B cell (primary cell): ENCODE measurements around the gene FSIP1. TPM values are rescaled to one million over a fixed set of nuclear protein-coding genes. Genes with fewer than 3 reads are reported as not detected.

ENCODE experiments used
- ATAC-seq: fragments of 200-7000 bp; cut with Tn5 transposase; one replicate; pipeline ENCODE4 v1.10.0; 2021; ENCODE audit warnings: low read depth, mild to moderate bottlenecking, moderate number of reproducible peaks, moderate library complexity
- CTCF ChIA-PET: fragments of 350-600 bp; sonication (Branson Sonifier 250); formaldehyde crosslinking; loops from one replicate; lab custom pipeline; 2021; ENCODE audit warnings: antibody characterized with exemption, inconsistent platforms; lab: Charles Lee
- POLR2A ChIA-PET: fragments of 350-600 bp; sonication (Branson Sonifier 250); formaldehyde crosslinking; loops from one replicate; lab custom pipeline; 2021; ENCODE audit warnings: antibody characterized with exemption; lab: Charles Lee
- DNase-seq: peaks from one replicate; pipeline ENCODE4 v3.0.0; 2013
- H2AFZ ChIP-seq: 2 replicates; pipeline ENCODE4 v1.6.1; 2012; ENCODE audit warnings: mild to moderate bottlenecking, low read depth, low read length; ENCODE audit not compliant: insufficient read depth, poor library complexity, severe bottlenecking
- H3K27ac ChIP-seq, 2 donors: 1 replicate in 1 of 2; 2 replicates in 1 of 2; pipeline ENCODE4 v1.5.1; 2012 to 2013; ENCODE audit warnings: low read length in 2 of 2, mild to moderate bottlenecking in 2 of 2, moderate library complexity in 1 of 2
- H3K27me3 ChIP-seq, 4 experiments: fragments of 200-600 bp in 1 of 4; sonication (generic) in 1 of 4; replicated peaks in 1 of 4; 1 replicate in 2 of 4; 2 replicates in 2 of 4; pipeline versions ENCODE4 v1.6.1 to v1.7.0; 2013 to 2016; ENCODE audit warnings: low read length in 3 of 4, mild to moderate bottlenecking in 2 of 4, mixed read lengths in 1 of 4, moderate library complexity in 1 of 4; ENCODE audit not compliant: insufficient read depth in 4 of 4, control insufficient read depth in 3 of 4; ENCODE audit errors: control extremely low read depth in 1 of 4
- H3K36me3 ChIP-seq, 2 experiments: replicated peaks in 1 of 2; 1 replicate in 1 of 2; 2 replicates in 1 of 2; pipeline versions ENCODE4 v1.6.1 to v1.7.1; 2013; ENCODE audit warnings: low read length in 1 of 2; ENCODE audit not compliant: insufficient read depth in 2 of 2, control insufficient read depth in 1 of 2; ENCODE audit errors: control extremely low read depth in 1 of 2, extremely low read depth in 1 of 2
- H3K4me1 ChIP-seq, 2 donors: fragments of 200-600 bp in 1 of 2; sonication (generic) in 1 of 2; 1 replicate in 1 of 2; 2 replicates in 1 of 2; pipeline versions ENCODE4 v1.5.1 to v1.6.1; 2013 to 2017; ENCODE audit warnings: low read length in 2 of 2; ENCODE audit not compliant: control insufficient read depth in 2 of 2, insufficient read depth in 2 of 2
- H3K4me2 ChIP-seq: replicated peaks from 2 replicates; pipeline ENCODE3; 2012; ENCODE audit warnings: mild to moderate bottlenecking, low read depth, low read length; ENCODE audit not compliant: poor library complexity, severe bottlenecking
- H3K4me3 ChIP-seq, 5 experiments: fragments of 200-600 bp in 1 of 5; sonication (generic) in 1 of 5; 1 replicate in 3 of 5; 2 replicates in 2 of 5; pipeline versions ENCODE4 v1.5.1 to v1.7.0; 2011 to 2016; ENCODE audit warnings: low read length in 4 of 5, mild to moderate bottlenecking in 4 of 5, low read depth in 2 of 5, control low read depth in 1 of 5, moderate library complexity in 1 of 5; ENCODE audit not compliant: insufficient read depth in 1 of 5; ENCODE audit errors: control extremely low read depth in 1 of 5, extremely low read depth in 1 of 5
- H3K79me2 ChIP-seq: fragments of 200-600 bp; sonication (generic); one replicate; pipeline ENCODE4 v1.6.0; 2016; ENCODE audit warnings: low read length; ENCODE audit not compliant: control insufficient read depth, insufficient read depth
- H3K9ac ChIP-seq: fragments of 200-600 bp; sonication (generic); 2 replicates; pipeline ENCODE4 v1.6.1; 2017; ENCODE audit warnings: mild to moderate bottlenecking, low read length, moderate library complexity
- H3K9me3 ChIP-seq, 3 donors: one replicate each; pipeline versions ENCODE4 v1.6.1 to v1.7.1; 2013; ENCODE audit warnings: low read length in 2 of 3; ENCODE audit not compliant: control insufficient read depth in 2 of 3, insufficient read depth in 1 of 3; ENCODE audit errors: control extremely low read depth in 1 of 3
- H4K20me1 ChIP-seq: 2 replicates; pipeline ENCODE4 v1.6.0; 2012; ENCODE audit warnings: mild to moderate bottlenecking, low read length; ENCODE audit not compliant: insufficient read depth, control insufficient read depth, poor library complexity, severe bottlenecking
- H3K27ac Mint-ChIP-seq: one replicate; pipeline ENCODE4 v1.8.0; 2021; ENCODE audit warnings: mixed read lengths
- H3K27me3 Mint-ChIP-seq: one replicate; pipeline ENCODE4 v1.8.0; 2021; ENCODE audit warnings: mixed read lengths
- H3K4me1 Mint-ChIP-seq: one replicate; pipeline ENCODE4 v1.8.0; 2021; ENCODE audit warnings: mixed read lengths
- H3K4me3 Mint-ChIP-seq: one replicate; pipeline ENCODE4 v1.8.0; 2021; ENCODE audit warnings: mixed read lengths
- H3K9me3 Mint-ChIP-seq: one replicate; pipeline ENCODE4 v1.8.0; 2022; ENCODE audit warnings: mixed read lengths; ENCODE audit not compliant: insufficient read depth
- EZH2 ChIP-seq: IDR thresholded peaks from 2 replicates; pipeline ENCODE4 v1.6.1; 2012; ENCODE audit warnings: borderline replicate concordance, low read depth, mild to moderate bottlenecking, moderate library complexity, low read length; ENCODE audit not compliant: insufficient read depth, poor library complexity, severe bottlenecking
- WGBS: methylation state at CpG from one replicate; pipeline ENCODE4 v1.1.5; 2013; ENCODE audit warnings: missing lambda C conversion rate; ENCODE audit not compliant: insufficient coverage; 5-methylcytosine and 5-hydroxymethylcytosine counted together
- intact Hi-C: fragments of 100-400 bp; cut with micrococcal nuclease; formaldehyde crosslinking; loops from one replicate; pipeline ENCODE4 v1.10.0; 2022
- polyA plus RNA-seq: library from polyadenylated mRNA; depleted of rRNA; stranded (reverse); fragments of >200 nt; gene quantifications from 2 replicates; pipeline ENCODE4 v1.2.3, GENCODE V29; 2012
- total RNA-seq, 2 donors: library from RNA; stranded (reverse); fragments of 120-200 nt in 1 of 2; gene quantifications; 1 replicate in 1 of 2; 2 replicates in 1 of 2; pipeline versions ENCODE4 v1.2.3 to v1.2.4, GENCODE V29; 2013 to 2022
- TF ChIP-seq, protein P1 (sequence below): fragments of 200-600 bp; IDR thresholded peaks from one replicate; pipeline ENCODE4 v1.8.0; 2022; ENCODE audit warnings: antibody characterized with exemption, mild to moderate bottlenecking

The FSIP1 gene
- total and polyA plus RNA-seq, 2 donors (not counting 1 experiment from before 2014, with no cell fraction given): 0.19 to 0.49 TPM

DNA sequence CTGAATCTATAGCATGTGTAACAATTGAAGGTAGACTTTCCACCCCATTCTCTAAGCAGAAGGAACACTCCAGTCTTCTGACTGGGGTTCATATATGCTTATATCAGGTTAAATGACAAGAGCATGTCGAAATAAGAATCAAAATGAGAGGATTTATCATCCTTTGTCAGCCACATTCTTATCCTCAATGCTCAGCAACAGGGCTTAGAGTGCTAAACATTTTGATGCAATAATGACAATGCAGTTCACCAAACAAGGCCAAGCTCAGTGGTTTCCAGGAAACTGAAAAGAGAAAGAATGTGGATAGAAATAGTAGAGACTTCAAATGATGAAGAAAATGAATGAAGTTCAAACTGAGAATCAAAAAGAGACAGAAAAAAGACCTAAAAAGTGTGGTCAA is 78.0 kb downstream of the FSIP1 start:
- Histone ChIP-seq H4K20me1 (no peaks in the 10 kb centered on the region), H3K4me3 (no peak overlapping the region), H3K9ac (no peak overlapping the region), H3K9me3 (no peaks in the 10 kb centered on the region), H3K27me3 (peaks cover 0 to 4% (median 0%) of the 10 kb centered on the region in 4 experiments), H3K36me3 (no peaks in the 10 kb centered on the region), H2AFZ (no peak overlapping the region), H3K79me2 (no peaks in the 10 kb centered on the region), H3K27ac (no peak overlapping the region), H3K4me1 (no peaks in the 10 kb centered on the region), H3K4me2 (no peak overlapping the region)
- ATAC-seq: no peak
- ChIA-PET POLR2A (no interaction called here), CTCF (no interaction called here)
- peaks cover 7% of the 10 kb centered on the region for H3K27me3 Mint-ChIP-seq
- DNase-seq: no peak
- intact Hi-C loops: no loop called here
- no peaks in the 10 kb centered on the region for H3K9me3 Mint-ChIP-seq
- no peaks in the 10 kb centered on the region for H3K4me1 Mint-ChIP-seq
- TF ChIP-seq EZH2: no peak
- TF ChIP-seq, protein P1, sequence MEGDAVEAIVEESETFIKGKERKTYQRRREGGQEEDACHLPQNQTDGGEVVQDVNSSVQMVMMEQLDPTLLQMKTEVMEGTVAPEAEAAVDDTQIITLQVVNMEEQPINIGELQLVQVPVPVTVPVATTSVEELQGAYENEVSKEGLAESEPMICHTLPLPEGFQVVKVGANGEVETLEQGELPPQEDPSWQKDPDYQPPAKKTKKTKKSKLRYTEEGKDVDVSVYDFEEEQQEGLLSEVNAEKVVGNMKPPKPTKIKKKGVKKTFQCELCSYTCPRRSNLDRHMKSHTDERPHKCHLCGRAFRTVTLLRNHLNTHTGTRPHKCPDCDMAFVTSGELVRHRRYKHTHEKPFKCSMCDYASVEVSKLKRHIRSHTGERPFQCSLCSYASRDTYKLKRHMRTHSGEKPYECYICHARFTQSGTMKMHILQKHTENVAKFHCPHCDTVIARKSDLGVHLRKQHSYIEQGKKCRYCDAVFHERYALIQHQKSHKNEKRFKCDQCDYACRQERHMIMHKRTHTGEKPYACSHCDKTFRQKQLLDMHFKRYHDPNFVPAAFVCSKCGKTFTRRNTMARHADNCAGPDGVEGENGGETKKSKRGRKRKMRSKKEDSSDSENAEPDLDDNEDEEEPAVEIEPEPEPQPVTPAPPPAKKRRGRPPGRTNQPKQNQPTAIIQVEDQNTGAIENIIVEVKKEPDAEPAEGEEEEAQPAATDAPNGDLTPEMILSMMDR: no peak
- no peak overlapping the region for H3K27ac Mint-ChIP-seq
- no peak overlapping the region for H3K4me3 Mint-ChIP-seq
- no CpG with 5 or more reads among the region's 1 CpG for WGBS

DNA sequence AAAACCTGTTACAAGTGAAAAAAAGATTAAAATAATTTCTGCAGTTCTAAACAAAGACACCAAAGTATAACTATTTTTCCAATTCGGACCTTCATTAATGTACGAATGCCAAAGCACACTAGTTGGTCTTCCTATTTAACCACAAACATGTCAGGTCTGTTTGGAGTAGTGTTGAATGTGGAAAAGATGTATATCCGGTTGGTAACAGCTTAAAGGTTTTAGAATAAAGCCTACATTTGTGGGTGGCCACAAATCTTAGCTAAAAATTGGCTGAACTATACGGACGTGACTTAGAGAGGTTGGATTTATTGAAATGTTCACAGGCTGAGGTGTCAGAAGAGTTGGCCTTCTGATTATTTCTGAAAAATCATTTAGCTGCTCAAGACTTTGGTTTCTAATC is 78.4 kb downstream of the FSIP1 start:
- no peak overlapping the region for H3K4me3 ChIP-seq
- no peaks in the 10 kb centered on the region for H3K79me2 ChIP-seq
- Mint-ChIP-seq H3K27ac (no peak overlapping the region), H3K4me1 (no peaks in the 10 kb centered on the region), H3K4me3 (no peak overlapping the region), H3K27me3 (peaks cover 7% of the 10 kb centered on the region), H3K9me3 (no peaks in the 10 kb centered on the region)
- H3K4me2 ChIP-seq: no peak overlapping the region
- no peak for DNase-seq
- no peak overlapping the region for H2AFZ ChIP-seq
- no peak overlapping the region for H3K27ac ChIP-seq
- ATAC-seq: no peak
- H4K20me1 ChIP-seq: no peaks in the 10 kb centered on the region
- POLR2A ChIA-PET: no interaction called here
- intact Hi-C loops: no loop called here
- WGBS: 90% methylated on average over 3 of the region's 5 CpGs
- H3K9ac ChIP-seq: no peak overlapping the region
- TF ChIP-seq, protein P1: no peak
- no peak for TF ChIP-seq EZH2
- H3K4me1 ChIP-seq: no peaks in the 10 kb centered on the region
- peaks cover 0 to 4% (median 0%) of the 10 kb centered on the region in 4 experiments for H3K27me3 ChIP-seq
- no peaks in the 10 kb centered on the region for H3K36me3 ChIP-seq
- H3K9me3 ChIP-seq: no peaks in the 10 kb centered on the region
- CTCF ChIA-PET: no interaction called here
